IMR-90 (cell line): Measurements from ENCODE around the gene NRCAM. TPM values are rescaled to one million over a fixed set of nuclear protein-coding genes. Genes with fewer than 3 reads are reported as not detected.

Experiments used
- ATAC-seq: fragments of 200-7000 bp; cut with Tn5 transposase; 2 replicates; pipeline ENCODE4 v1.9.1; 2020; ENCODE audit warnings: low read depth, mild to moderate bottlenecking, moderate library complexity
- BruUV-seq: library from RNA; stranded (reverse); fragments of 400-500 nt; replicated peaks from 2 replicates; lab custom pipeline; 2021; lab: Mats Ljungman, UMichigan
- CTCF ChIA-PET: fragments of 300-600 bp; formaldehyde crosslinking; extraction: SDS; loops from one replicate; lab custom pipeline; 2021; ENCODE audit warnings: antibody characterized with exemption; lab: Yijun Ruan, JAX
- POLR2A ChIA-PET: fragments of 300-600 bp; sonication (Branson Sonifier 250); formaldehyde crosslinking; loops from one replicate; lab custom pipeline; 2022; ENCODE audit warnings: antibody characterized with exemption; ENCODE audit not compliant: unreplicated experiment; lab: Charles Lee
- DNase-seq: peaks from one replicate; pipeline ENCODE4 v3.0.0; 2013
- H2AFZ ChIP-seq: replicated peaks from 2 replicates; pipeline ENCODE3; 2013; ENCODE audit warnings: low read length, mild to moderate bottlenecking; ENCODE audit not compliant: poor library complexity
- H2AK5ac ChIP-seq: 2 replicates; pipeline ENCODE4 v1.6.1; 2013; ENCODE audit warnings: low read depth, low read length, inconsistent platforms
- H2AK9ac ChIP-seq: replicated peaks from 2 replicates; pipeline ENCODE3; 2013; ENCODE audit warnings: mild to moderate bottlenecking, low read depth, low read length, moderate library complexity; ENCODE audit not compliant: poor library complexity
- H2BK120ac ChIP-seq: 2 replicates; pipeline ENCODE4 v1.6.1; 2013; ENCODE audit warnings: low read depth, low read length, inconsistent platforms
- H2BK15ac ChIP-seq: 3 replicates; pipeline ENCODE4 v1.6.1; 2013; ENCODE audit warnings: low read depth, low read length, inconsistent platforms
- H2BK20ac ChIP-seq: 2 replicates; pipeline ENCODE4 v1.6.1; 2013; ENCODE audit warnings: low read depth, mild to moderate bottlenecking, inconsistent platforms, low read length, moderate library complexity
- H2BK5ac ChIP-seq: 2 replicates; pipeline ENCODE4 v1.6.1; 2013; ENCODE audit warnings: mild to moderate bottlenecking, low read depth, low read length, inconsistent platforms; ENCODE audit not compliant: poor library complexity, severe bottlenecking
- H3K14ac ChIP-seq: replicated peaks from 2 replicates; pipeline ENCODE4 v1.6.1; 2013; ENCODE audit warnings: low read depth, low read length, inconsistent platforms
- H3K18ac ChIP-seq: 2 replicates; pipeline ENCODE4 v1.6.1; 2013; ENCODE audit warnings: low read depth, low read length, control low read depth
- H3K23ac ChIP-seq: 2 replicates; pipeline ENCODE4 v1.6.1; 2013; ENCODE audit warnings: low read depth, low read length, inconsistent platforms
- H3K27ac ChIP-seq: 2 replicates; pipeline ENCODE4 v1.5.1; 2013; ENCODE audit warnings: mild to moderate bottlenecking, control low read depth, low read length; ENCODE audit not compliant: insufficient read depth
- H3K27me3 ChIP-seq: 2 replicates; pipeline ENCODE4 v1.6.1; 2013; ENCODE audit warnings: low read length; ENCODE audit not compliant: control insufficient read depth, insufficient read depth
- H3K36me3 ChIP-seq: 2 replicates; pipeline ENCODE4 v1.6.1; 2013; ENCODE audit warnings: low read length, mixed read lengths; ENCODE audit not compliant: control insufficient read depth, insufficient read depth
- H3K4ac ChIP-seq: 2 replicates; pipeline ENCODE4 v1.6.1; 2013; ENCODE audit warnings: low read depth, low read length, inconsistent platforms
- H3K4me1 ChIP-seq: 2 replicates; pipeline ENCODE4 v1.6.1; 2013; ENCODE audit warnings: low read length, mixed read lengths; ENCODE audit not compliant: control insufficient read depth, insufficient read depth
- H3K4me2 ChIP-seq: 2 replicates; pipeline ENCODE4 v1.6.1; 2013; ENCODE audit warnings: low read depth, mild to moderate bottlenecking, control low read depth, low read length, moderate library complexity
- H3K4me3 ChIP-seq: 2 replicates; pipeline ENCODE4 v1.5.1; 2013; ENCODE audit warnings: low read depth, mild to moderate bottlenecking, control low read depth, low read length, moderate library complexity; ENCODE audit not compliant: insufficient read depth
- H3K56ac ChIP-seq: 2 replicates; pipeline ENCODE4 v1.6.1; 2013; ENCODE audit warnings: low read length, inconsistent platforms; ENCODE audit not compliant: insufficient read depth; ENCODE audit errors: extremely low read depth
- H3K79me1 ChIP-seq, 2 experiments: 2 replicates each; pipeline ENCODE4 v1.6.1; 2013; ENCODE audit warnings: low read length in 2 of 2, inconsistent platforms in 1 of 2, low read depth in 1 of 2
- H3K9ac ChIP-seq: 2 replicates; pipeline ENCODE4 v1.6.1; 2013; ENCODE audit warnings: low read depth, low read length, control low read depth
- H3K9me1 ChIP-seq: 2 replicates; pipeline ENCODE4 v1.6.1; 2013; ENCODE audit warnings: low read length, inconsistent platforms; ENCODE audit not compliant: insufficient read depth
- H3K9me3 ChIP-seq: 2 replicates; pipeline ENCODE4 v1.6.1; 2013; ENCODE audit warnings: low read length; ENCODE audit not compliant: control insufficient read depth, insufficient read depth
- H4K20me1 ChIP-seq: 2 replicates; pipeline ENCODE4 v1.6.1; 2013; ENCODE audit warnings: low read length, inconsistent platforms; ENCODE audit not compliant: insufficient read depth
- H4K5ac ChIP-seq: 2 replicates; pipeline ENCODE4 v1.6.1; 2013; ENCODE audit warnings: mild to moderate bottlenecking, low read depth, low read length, control low read depth
- H4K8ac ChIP-seq, 2 experiments: 2 replicates each; pipeline ENCODE4 v1.6.1; 2013; ENCODE audit warnings: low read depth in 2 of 2, low read length in 2 of 2, control low read depth in 1 of 2, inconsistent platforms in 1 of 2
- H4K91ac ChIP-seq: 2 replicates; pipeline ENCODE4 v1.6.1; 2013; ENCODE audit warnings: low read depth, low read length, inconsistent platforms; ENCODE audit not compliant: insufficient read depth
- BHLHE40 ChIP-seq: fragments of 150-350 bp; IDR thresholded peaks from 2 replicates; pipeline ENCODE4 v1.6.1; 2016; ENCODE audit warnings: mild to moderate bottlenecking, low read depth, low read length
- CEBPB ChIP-seq: IDR thresholded peaks from 2 replicates; pipeline ENCODE4 v1.6.1; 2012; ENCODE audit warnings: low read depth, low read length, improper control_type of control experiment
- FOS ChIP-seq: fragments of 150-350 bp; IDR thresholded peaks from 2 replicates; pipeline ENCODE4 v1.6.1; 2016; ENCODE audit warnings: low read depth, low read length
- POLR2A ChIP-seq: IDR thresholded peaks from 2 replicates; pipeline ENCODE4 v1.6.1; 2012; ENCODE audit warnings: mild to moderate bottlenecking, low read depth, low read length
- RCOR1 ChIP-seq: IDR thresholded peaks from 2 replicates; pipeline ENCODE4 v1.6.1; 2012; ENCODE audit warnings: mild to moderate bottlenecking, low read length, improper control_type of control experiment; ENCODE audit not compliant: insufficient replicate concordance
- WGBS, 2 experiments: methylation state at CpG; one replicate each; pipeline versions ENCODE4 v1.1.5 to v1.1.7; 2013; ENCODE audit warnings: missing lambda C conversion rate in 2 of 2; ENCODE audit not compliant: insufficient read length in 1 of 2; ENCODE audit errors: extremely low coverage in 2 of 2; 5-methylcytosine and 5-hydroxymethylcytosine counted together
- dilution Hi-C: fragments of 300-500 bp; cut with HindIII; formaldehyde crosslinking; loops from one replicate; pipeline ENCODE4 v1.14.3; 2018; ENCODE audit warnings: low sequenced_read_pairs; ENCODE audit not compliant: unreplicated experiment
- in situ Hi-C: fragments of 300-500 bp; cut with MboI; formaldehyde crosslinking; loops from 3 replicates; pipeline ENCODE4 v1.14.3; 2019; ENCODE audit warnings: low sequenced_read_pairs, inconsistent platforms, mixed read lengths
- intact Hi-C: fragments of 100-400 bp; cut with micrococcal nuclease; formaldehyde crosslinking; loops from 2 replicates; pipeline ENCODE4 v1.10.0; 2022
- polyA plus RNA-seq, 3 experiments: library from polyadenylated mRNA; depleted of rRNA; stranded (reverse); fragments of >200 nt; gene quantifications; 2 replicates each; pipeline ENCODE4 v1.2.3, GENCODE V29; 2012; ENCODE audit warnings: low replicate concordance in 1 of 3
- total RNA-seq: library from RNA; depleted of rRNA; stranded (reverse); fragments of >200 nt; gene quantifications from 2 replicates; pipeline ENCODE4 v1.2.3, GENCODE V29; 2012

NRCAM gene
- total and polyA plus RNA-seq, 2 of the 4 experiments (the other 2 are of a cell fraction) = 0.46 to 1.1 TPM

DNA sequence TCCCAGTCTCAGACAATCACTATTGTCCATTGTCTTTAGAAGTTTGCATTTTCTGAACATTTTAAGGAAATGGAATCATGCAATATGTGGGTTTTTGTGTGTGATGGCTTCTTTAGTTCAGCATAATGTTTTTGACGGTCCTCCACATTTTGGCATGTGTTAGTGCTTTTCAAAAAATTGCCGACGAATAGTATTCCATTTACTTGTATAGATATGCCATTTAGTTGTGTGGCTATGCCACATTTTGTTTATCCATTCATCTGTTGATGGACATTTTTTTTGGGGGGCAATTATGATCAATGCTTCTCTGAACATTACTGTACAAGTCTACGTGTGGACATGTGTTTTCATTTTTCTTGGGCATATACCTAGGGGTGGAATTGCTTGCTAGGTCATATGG, 314.1 kb downstream of the NRCAM start:
- H2BK20ac ChIP-seq = no peak overlapping the region
- DNase-seq (no peak), ATAC-seq (no peak)
- dilution Hi-C loops = loop anchor here (25.0 kb wide), 1 partner anchor 130 kb away; the partner anchor contains the start of gene LAMB1
- H2BK120ac ChIP-seq = no peak overlapping the region
- H4K8ac ChIP-seq = no peak overlapping the region
- H2BK5ac ChIP-seq = no peak overlapping the region
- no peak overlapping the region for H3K18ac ChIP-seq
- H2AK9ac ChIP-seq = no peak overlapping the region
- no CpG with 5 or more reads among the region's 4 CpGs for WGBS, 2 experiments
- no peaks in the 10 kb centered on the region for H3K27me3 ChIP-seq
- no peak overlapping the region for H3K4me3 ChIP-seq
- no peak overlapping the region for H2AFZ ChIP-seq
- intact Hi-C loops = no loop called here
- POLR2A ChIA-PET = no interaction called here
- H2AK5ac ChIP-seq = no peak overlapping the region
- in situ Hi-C loops = loop anchor here (25.0 kb wide), 1 partner anchor 405 kb away; the partner anchor contains the start of gene CBLL1
- H4K91ac ChIP-seq = no peak overlapping the region
- H4K5ac ChIP-seq = no peak overlapping the region
- no peaks in the 10 kb centered on the region for H3K9me3 ChIP-seq
- H2BK15ac ChIP-seq = no peak overlapping the region
- no peak overlapping the region for H3K23ac ChIP-seq
- H3K4me2 ChIP-seq = no peak overlapping the region
- no TSS peak for BruUV-seq
- H3K27ac ChIP-seq = no peak overlapping the region
- CTCF ChIA-PET = interaction anchor here (1.0 kb wide), 1 partner anchor 267 kb away, joined by 3 read pairs; no protein-coding TSS in a partner anchor
- H3K9me1 ChIP-seq = no peaks in the 10 kb centered on the region
- no peak overlapping the region for H3K14ac ChIP-seq
- no peak overlapping the region for H3K9ac ChIP-seq
- no peaks in the 10 kb centered on the region; the same call in 1 of the 2 replicates for H3K36me3 ChIP-seq
- H3K4me1 ChIP-seq = peaks cover 4% of the 10 kb centered on the region; the same call in 1 of the 2 replicates
- no peaks in the 10 kb centered on the region for H4K20me1 ChIP-seq
- H3K56ac ChIP-seq = no peak overlapping the region
- TF ChIP-seq POLR2A (no peak), FOS (no peak), BHLHE40 (no peak), RCOR1 (no peak), CEBPB (no peak)
- no peak overlapping the region for H3K4ac ChIP-seq
- no peaks in the 10 kb centered on the region for H3K79me1 ChIP-seq
